Measurements from ENCODE around the gene CASZ1.
A peak's percentile ranks its signal among the peaks of the same experiment; 100 is the strongest.

The CASZ1 gene

DNA sequence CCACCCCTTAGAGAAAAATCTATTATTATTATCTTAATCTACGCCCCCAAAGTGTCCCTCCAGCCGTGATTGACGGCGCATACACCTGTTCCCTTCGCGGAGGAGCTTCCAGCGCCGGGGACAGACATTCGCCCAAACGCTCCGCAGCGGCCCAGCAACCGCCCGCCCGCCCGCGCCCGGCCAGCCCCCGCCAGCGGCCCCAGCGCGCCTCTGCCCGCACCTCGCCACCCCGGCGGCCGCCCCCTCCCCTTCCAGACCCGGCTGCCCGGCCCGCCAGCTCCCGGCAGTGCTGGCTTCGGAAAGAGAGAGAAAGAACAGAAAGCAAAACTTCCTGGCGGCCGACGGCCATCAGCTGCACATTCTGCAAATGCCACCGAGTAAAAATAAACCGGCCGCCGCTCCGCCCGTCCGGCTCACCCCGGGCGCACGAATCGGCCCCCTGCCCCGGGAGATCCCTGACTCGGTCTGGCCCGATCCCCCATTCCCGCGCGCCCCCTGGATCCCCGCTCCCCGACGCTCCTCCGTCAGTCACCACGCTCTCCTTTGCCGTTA is 1.6 kb downstream of the CASZ1 start:
- peak overlapping the region; percentile 59; the same call in 1 of the 2 replicates for H3K9ac ChIP-seq (ENCODE audit: low read depth, low read length)
- peaks cover 15% of the 10 kb centered on the region for H3K4me1 ChIP-seq (ENCODE audit: insufficient read depth, low read length)
- no peaks in the 10 kb centered on the region for H3K36me3 ChIP-seq (ENCODE audit: insufficient read depth, low read length)
- no peaks in the 10 kb centered on the region for H3K9me3 ChIP-seq (ENCODE audit: control insufficient read depth, insufficient read depth, low read length)

DNA sequence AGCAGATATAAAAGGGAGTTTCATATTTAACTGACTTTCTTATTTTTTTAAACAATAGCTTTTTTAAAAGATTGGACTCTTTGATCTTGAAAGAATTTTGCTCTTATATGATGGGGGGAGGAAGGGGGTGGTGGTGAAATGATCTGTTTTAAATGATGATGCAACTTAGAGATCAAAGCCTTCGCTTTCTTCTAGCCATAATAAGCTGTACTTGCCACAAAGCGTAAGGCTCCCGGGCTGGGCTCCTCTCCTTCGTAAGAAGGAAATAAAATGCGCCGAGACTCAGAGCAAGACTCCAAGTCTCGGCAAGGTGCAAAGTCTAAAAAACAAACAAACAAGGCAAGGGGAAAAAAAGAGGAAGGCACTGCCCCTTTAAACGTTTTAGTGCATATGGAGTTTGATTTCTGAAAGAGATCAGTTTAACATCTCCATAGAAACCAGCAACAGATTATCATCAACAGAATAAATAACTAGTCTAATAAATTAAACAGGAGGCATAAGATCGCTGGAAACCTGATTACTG is 3.3 kb downstream of the CASZ1 start:
- H3K9me3 ChIP-seq (ENCODE audit: control insufficient read depth, insufficient read depth, low read length), result no peaks in the 10 kb centered on the region
- peak overlapping the region; percentile 59 for H3K9ac ChIP-seq (ENCODE audit: low read depth, low read length)
- H3K36me3 ChIP-seq (ENCODE audit: insufficient read depth, low read length), result no peaks in the 10 kb centered on the region
- peaks cover 16% of the 10 kb centered on the region for H3K4me1 ChIP-seq (ENCODE audit: insufficient read depth, low read length)

DNA sequence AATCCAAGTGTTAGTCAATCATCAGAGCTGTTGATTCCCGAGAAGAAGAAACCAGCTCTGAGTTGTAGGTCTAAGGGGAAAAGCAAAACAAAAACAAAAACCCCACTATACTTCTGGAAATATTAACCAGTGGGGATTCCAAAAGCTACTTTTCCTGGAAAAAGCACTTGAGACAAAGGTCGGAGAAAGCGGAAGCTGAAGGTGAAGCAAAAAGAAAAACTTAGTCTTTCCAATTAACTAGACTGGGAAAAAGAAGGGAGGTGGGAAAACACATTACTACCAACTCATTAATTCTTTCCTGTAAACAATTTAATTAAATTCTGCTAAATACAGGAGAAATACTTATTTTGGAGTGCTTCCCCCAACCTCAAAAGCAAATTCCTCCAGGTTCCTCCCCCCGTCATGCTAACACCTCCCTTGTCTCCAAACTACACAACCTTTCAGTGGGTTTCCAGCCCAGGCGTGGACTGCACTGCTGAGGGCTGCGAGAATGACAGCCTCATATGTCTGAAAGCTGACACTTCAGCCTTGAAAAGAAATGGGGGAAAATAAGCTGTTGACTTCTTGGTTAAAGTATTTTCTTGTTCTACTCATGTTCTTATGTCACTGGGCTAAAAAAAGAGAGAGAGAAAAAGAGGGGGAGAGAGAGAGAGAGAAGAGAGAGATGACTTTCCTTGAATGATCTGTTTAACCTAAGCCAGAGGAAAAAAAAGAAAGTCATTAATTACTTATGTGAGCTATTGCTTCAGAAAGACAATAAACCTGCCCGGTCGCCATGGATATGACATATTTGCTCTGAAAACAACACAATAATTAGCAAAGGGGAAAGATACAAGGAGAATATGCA is 5.1 kb downstream of the CASZ1 start:
- peaks cover 14% of the 10 kb centered on the region for H3K4me1 ChIP-seq (ENCODE audit: insufficient read depth, low read length)
- H3K36me3 ChIP-seq (ENCODE audit: insufficient read depth, low read length), result no peaks in the 10 kb centered on the region
- H3K9ac ChIP-seq (ENCODE audit: low read depth, low read length), result no peak overlapping the region
- H3K9me3 ChIP-seq (ENCODE audit: control insufficient read depth, insufficient read depth, low read length), result no peaks in the 10 kb centered on the region

DNA sequence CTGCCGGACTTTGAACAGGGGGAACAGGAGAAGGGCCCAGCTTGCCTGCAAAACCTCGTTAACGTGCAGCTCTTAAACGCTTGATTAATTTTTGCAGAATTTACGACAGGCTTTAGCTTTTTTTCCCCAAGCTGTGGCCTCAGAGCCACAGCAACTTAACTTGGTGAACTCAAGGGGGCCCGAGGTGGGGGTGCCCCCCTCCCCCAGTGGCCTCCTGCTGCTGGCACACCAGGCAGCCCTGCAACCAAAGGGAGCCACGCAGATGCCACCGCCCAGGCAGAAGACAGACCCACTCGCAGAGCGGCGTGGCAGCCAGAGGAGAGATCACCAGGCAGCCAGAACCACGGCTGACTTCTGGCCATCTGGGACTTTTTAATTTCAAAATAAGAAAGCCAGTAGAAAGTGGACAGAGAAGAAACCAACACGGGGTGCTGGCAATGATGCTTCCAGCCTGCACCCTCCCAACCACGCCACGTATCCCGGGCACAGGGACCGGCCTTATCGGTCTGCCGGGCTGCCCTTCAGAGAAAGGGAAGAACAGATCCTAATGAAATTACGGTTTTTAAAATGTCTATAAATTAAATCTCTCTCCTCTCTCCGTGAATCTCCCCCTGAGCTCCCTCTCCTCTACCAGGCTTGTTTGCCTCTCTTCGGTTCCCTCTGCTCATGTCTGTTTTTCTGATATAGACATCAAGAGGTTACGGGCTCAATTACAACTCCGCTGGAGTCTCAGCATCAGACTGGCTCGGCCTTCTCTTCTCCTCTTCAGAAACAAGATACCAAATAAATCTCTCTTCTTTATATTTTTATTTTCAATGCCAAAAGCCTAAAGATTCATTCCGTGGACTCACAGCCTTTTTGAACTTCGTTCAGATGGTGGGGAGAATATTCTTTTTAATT is 6.4 kb downstream of the CASZ1 start:
- H3K4me1 ChIP-seq (ENCODE audit: insufficient read depth, low read length), result peaks cover 14% of the 10 kb centered on the region
- no peak overlapping the region for H3K9ac ChIP-seq (ENCODE audit: low read depth, low read length)
- H3K9me3 ChIP-seq (ENCODE audit: control insufficient read depth, insufficient read depth, low read length), result no peaks in the 10 kb centered on the region
- H3K36me3 ChIP-seq (ENCODE audit: insufficient read depth, low read length), result no peaks in the 10 kb centered on the region

DNA sequence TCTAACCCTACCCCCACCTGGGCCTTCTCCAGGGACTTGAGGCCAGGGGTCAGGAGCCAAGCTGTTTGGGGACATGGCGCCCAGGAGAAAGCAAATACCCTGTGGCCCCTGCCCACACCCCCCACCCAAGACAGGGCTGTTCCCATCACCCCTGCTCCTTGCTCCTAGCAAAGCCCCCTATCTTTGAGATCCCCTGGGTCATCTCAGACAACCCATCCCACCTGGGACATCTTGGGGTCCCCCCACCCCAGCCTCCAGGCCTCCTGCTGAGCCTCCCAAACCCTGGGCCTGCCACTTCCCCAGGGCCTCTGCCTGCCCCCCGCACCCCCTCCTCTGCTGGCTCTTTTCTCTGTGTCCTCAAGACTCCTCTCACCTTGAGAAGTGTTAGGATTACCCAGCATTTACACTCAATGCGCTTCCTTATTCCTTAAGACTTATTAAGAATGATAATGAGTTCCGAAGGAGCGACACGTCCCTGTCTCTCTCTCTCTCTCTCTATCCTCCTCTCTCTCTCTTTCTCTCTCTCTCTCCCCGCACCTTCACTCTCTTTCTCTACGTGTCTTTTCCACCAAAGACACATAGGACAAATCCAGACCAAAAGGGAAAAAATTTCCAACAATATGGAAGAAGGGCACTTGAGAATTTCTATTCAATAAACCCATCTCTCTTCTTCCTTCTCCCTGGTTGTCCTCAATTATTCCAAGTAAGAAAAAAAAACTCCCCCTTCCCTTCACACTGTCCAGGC is 7.2 kb downstream of the CASZ1 start:
- H3K9me3 ChIP-seq (ENCODE audit: control insufficient read depth, insufficient read depth, low read length), result no peaks in the 10 kb centered on the region
- peaks cover 14% of the 10 kb centered on the region for H3K4me1 ChIP-seq (ENCODE audit: insufficient read depth, low read length)
- no peaks in the 10 kb centered on the region for H3K36me3 ChIP-seq (ENCODE audit: insufficient read depth, low read length)
- H3K9ac ChIP-seq (ENCODE audit: low read depth, low read length), result no peak overlapping the region

DNA sequence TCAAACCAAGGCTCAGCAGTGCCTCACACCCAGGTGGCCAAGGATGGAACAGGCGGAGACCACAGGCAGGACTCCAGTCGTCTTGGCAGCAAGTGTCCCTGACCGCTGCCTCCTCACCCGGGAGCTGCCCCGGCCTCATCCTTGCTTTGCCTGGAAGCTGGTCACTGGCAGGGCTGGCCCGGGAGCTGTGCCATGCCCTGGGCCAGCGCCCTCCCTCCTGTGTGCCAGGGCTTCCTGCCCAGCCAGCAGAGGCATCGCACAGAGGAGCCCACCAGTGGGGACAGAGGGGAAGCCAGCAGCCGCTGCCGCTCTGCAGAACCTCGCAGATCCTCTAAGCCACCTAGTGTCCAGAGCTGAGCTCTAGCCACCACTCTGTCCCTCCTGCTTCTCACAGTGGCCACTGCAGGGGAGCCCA is 7.8 kb downstream of the CASZ1 start:
- H3K9me3 ChIP-seq (ENCODE audit: control insufficient read depth, insufficient read depth, low read length), result no peaks in the 10 kb centered on the region
- H3K4me1 ChIP-seq (ENCODE audit: insufficient read depth, low read length), result peaks cover 14% of the 10 kb centered on the region
- H3K36me3 ChIP-seq (ENCODE audit: insufficient read depth, low read length), result no peaks in the 10 kb centered on the region
- no peak overlapping the region for H3K9ac ChIP-seq (ENCODE audit: low read depth, low read length)

DNA sequence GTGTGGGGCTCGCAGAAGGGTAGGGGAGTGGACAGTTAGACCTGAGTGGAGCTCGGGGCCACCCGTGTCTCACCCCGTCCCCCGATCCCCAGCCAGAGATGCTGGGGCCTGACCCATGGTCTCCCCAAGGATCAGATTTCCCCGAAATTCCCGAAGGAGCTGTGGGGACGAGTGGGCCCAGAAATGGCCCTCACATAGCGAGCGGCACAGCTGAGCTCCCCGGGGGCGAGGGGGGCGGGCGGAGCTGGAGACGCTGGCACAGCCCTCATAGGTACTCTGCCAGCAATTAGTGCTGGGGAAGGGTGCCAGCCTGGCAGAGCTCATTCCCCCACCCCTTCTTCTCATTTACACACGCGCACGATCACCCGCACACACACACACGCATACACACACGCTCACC is 9.2 kb downstream of the CASZ1 start:
- H3K9ac ChIP-seq (ENCODE audit: low read depth, low read length), result no peak overlapping the region
- H3K9me3 ChIP-seq (ENCODE audit: control insufficient read depth, insufficient read depth, low read length), result no peaks in the 10 kb centered on the region
- H3K4me1 ChIP-seq (ENCODE audit: insufficient read depth, low read length), result peaks cover 14% of the 10 kb centered on the region
- H3K36me3 ChIP-seq (ENCODE audit: insufficient read depth, low read length), result no peaks in the 10 kb centered on the region

DNA sequence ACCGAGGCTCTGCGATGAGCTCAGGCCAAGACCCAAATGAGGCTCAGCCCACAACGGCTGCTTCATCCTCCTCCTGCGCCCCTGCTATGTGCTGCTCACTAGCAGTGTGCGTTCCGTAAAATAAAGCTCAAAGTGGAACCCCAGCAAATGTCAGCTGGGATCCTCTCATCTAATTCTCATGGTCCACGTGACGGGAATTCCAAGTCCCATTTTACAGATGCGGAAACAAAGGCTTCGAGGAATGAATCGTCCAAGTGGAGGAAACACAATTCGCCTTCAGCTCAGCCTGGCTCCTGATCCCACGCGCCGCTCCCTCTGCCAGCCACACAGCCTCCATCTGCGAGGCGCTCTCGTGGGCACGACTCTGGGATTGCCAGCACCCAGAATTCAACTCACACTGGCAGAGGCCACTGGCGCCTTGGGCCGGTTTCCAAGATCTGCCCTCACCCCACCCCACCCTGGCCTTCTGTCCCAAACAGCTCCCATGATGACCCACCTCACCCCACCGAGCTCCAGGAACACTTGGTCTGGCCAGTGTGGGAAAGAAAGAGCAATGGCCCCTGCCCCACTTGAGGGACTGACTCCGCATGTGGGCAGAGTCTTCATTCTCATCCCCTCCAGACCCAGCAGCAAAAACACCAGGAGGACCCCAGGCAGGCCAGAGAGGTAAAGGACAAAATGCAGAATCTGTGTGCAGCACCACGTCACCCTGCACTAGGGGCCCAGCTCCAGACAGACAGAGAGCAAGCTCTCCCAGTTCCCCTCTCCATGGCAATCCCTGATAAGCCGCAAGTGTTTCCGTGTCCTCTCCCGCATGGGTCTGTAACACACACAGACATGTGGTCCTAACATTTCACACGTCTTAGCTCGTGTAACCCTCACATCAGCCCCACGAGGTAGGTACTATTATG is 10.5 kb downstream of the CASZ1 start:
- Histone ChIP-seq H3K9me3 (ENCODE audit: control insufficient read depth, insufficient read depth, low read length) (no peaks in the 10 kb centered on the region), H3K4me1 (ENCODE audit: insufficient read depth, low read length) (peaks cover 4% of the 10 kb centered on the region; the same call in 1 of the 2 replicates), H3K36me3 (ENCODE audit: insufficient read depth, low read length) (no peaks in the 10 kb centered on the region), H3K9ac (ENCODE audit: low read depth, low read length) (no peak overlapping the region)

DNA sequence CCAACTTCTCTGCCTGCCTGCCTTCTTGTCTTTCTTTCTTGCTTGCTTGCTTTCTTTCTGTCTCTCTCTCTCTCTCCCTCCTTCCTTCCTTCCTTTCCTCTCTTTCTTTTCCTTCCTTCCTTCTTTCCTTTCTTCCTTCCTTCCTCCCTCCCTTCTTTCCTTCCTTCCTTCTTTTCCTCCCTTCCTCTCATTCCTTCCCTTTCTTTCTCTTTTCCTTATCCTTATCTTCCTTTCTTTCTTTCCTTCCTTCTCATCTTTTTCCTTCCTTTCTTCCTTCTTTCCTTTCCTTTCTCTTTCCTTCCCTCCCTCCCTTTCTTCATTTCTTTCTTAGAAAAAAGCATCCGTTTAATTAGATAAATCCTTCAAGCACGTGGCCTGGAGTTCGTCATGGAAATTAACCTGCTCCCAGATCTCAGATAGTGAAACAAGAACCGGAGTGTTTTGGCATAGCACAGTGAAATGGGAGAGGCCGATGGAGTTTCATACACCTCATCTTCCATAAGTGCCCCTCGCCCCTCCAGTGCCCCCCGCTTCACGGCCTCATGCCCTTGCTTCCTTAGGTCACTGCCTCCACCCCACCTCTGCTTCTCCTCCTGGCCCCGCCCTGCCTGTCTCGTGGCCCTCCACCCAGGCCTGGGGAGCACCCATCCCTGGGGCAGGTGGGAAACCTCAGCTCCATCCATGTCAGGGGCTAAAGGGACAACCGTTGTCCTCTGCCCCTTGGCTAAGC is 11.3 kb downstream of the CASZ1 start:
- H3K36me3 ChIP-seq (ENCODE audit: insufficient read depth, low read length), result no peaks in the 10 kb centered on the region
- no peaks in the 10 kb centered on the region for H3K9me3 ChIP-seq (ENCODE audit: control insufficient read depth, insufficient read depth, low read length)
- H3K4me1 ChIP-seq (ENCODE audit: insufficient read depth, low read length), result 0 out of 2 replicates have a peak, but pooled peaks cover 4% of the 10 kb centered on the region
- H3K9ac ChIP-seq (ENCODE audit: low read depth, low read length), result no peak overlapping the region

DNA sequence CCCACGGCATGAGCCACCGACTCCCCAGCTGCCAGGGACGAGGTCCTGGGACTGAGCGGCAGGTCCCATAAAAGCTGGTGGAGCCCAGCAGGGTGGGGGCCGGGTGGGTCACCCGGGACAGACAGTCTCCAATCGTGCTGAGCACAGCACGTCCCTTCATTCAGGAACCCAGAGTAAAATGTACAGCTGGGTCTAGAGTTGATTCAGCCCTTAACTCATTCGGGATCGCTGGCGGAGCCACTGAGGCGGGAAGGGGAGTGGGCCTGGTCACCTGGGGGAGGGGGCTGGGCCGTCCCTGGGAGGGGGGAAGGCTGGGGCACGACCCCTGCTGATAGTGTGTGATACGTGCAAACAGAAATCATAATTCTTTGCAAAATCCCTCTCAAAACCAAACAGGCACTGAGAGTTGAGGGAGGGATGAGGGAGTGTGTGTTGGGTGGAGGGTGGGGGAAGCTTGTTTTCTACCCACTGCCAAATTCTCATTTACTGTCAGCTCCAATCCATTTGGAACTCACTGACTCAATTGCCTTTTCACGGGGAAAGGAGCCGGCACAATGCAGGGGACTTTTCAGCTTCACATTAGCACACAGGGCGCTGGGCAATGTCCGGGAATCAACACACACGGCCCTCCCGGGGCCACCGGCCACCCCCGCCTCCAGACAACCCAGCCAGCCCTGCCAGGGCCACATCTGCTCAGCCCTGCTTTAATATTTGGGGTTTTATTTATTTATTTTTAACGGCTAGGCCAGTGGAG is 13.8 kb downstream of the CASZ1 start:
- H3K4me1 ChIP-seq (ENCODE audit: insufficient read depth, low read length), result no peaks in the 10 kb centered on the region; the same call in 1 of the 2 replicates
- H3K9ac ChIP-seq (ENCODE audit: low read depth, low read length), result no peak overlapping the region
- no peaks in the 10 kb centered on the region for H3K9me3 ChIP-seq (ENCODE audit: control insufficient read depth, insufficient read depth, low read length)
- H3K36me3 ChIP-seq (ENCODE audit: insufficient read depth, low read length), result no peaks in the 10 kb centered on the region

DNA sequence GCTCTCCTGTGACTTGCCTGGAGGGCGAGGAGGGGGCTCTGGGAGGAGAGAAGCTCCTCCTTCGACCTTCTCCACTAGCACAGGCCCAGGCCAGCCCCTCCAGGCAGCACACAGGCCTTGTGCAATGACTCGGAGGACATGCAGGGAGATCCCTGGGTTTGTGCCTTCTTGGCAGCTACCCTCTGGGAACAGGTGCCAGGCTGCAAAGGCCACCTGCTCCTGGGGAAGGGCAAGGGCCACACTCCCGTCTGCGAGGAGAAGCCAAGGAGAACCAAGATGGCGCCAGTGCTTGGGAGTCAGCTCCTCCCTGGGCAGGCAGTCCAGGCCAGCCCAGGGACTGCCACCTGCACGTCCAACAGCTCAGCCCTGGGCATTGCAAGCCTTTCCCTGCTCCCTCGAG is 15.3 kb downstream of the CASZ1 start:
- no peaks in the 10 kb centered on the region; the same call in 1 of the 2 replicates for H3K4me1 ChIP-seq (ENCODE audit: insufficient read depth, low read length)
- H3K36me3 ChIP-seq (ENCODE audit: insufficient read depth, low read length), result no peaks in the 10 kb centered on the region
- H3K9ac ChIP-seq (ENCODE audit: low read depth, low read length), result no peak overlapping the region
- H3K9me3 ChIP-seq (ENCODE audit: control insufficient read depth, insufficient read depth, low read length), result no peaks in the 10 kb centered on the region

DNA sequence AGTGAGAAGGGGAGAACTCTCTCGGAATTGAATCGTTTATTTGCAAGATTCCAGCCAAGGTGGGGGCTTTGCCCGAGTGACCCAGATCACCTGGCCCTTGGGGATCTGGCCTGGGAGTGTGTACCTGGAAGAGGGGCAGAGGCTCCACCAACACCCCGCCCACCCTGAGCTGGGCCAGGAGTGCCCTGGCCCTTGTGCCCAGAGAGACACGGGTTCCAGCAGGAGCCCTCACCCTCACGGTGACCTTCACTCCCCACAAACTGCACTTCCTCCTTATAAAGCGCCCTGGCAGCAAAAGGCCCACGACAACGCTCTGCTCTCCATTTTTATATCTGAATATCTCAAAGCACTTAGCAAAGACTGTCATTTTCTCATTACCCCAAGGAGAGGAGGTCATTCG is 16.6 kb downstream of the CASZ1 start:
- H3K9me3 ChIP-seq (ENCODE audit: control insufficient read depth, insufficient read depth, low read length), result no peaks in the 10 kb centered on the region
- no peak overlapping the region for H3K9ac ChIP-seq (ENCODE audit: low read depth, low read length)
- no peaks in the 10 kb centered on the region; the same call in 1 of the 2 replicates for H3K4me1 ChIP-seq (ENCODE audit: insufficient read depth, low read length)
- H3K36me3 ChIP-seq (ENCODE audit: insufficient read depth, low read length), result no peaks in the 10 kb centered on the region
